Measurements from ENCODE around the gene SMIM24.

SMIM24 gene

GRCh38 chr19:3494559-3494958 is 14.2 kb upstream of the SMIM24 start:
- Histone ChIP-seq H3K27ac (ENCODE audit: low read depth, low read length) (no peak overlapping the region), H3K79me2 (ENCODE audit: control insufficient read depth, low read length) (peaks cover 28% of the 10 kb centered on the region), H3K4me2 (ENCODE audit: low read length) (no peak overlapping the region), H3F3A (ENCODE audit: control insufficient read depth, insufficient read depth) (no peaks in the 10 kb centered on the region), H3K36me3 (ENCODE audit: control insufficient read depth, low read length) (peaks cover 31% of the 10 kb centered on the region), H3K9me3 (ENCODE audit: control insufficient read depth, insufficient read depth, low read length) (no peaks in the 10 kb centered on the region), H3K4me1 (ENCODE audit: control insufficient read depth, low read length) (peaks cover 7% of the 10 kb centered on the region), H4K20me1 (ENCODE audit: control insufficient read depth, insufficient read depth, low read depth, low read length) (no peaks in the 10 kb centered on the region), H3K4me3 (ENCODE audit: low read length) (no peak overlapping the region), H3K27me3 (ENCODE audit: control insufficient read depth, low read length) (no peaks in the 10 kb centered on the region), H3K9me2 (replicated peaks; ENCODE audit: control insufficient read depth, low read length) (no peaks in the 10 kb centered on the region)
- no peak for TF ChIP-seq CTCF (IDR thresholded peaks at IDR 0.05; ENCODE audit: low read depth, low read length, poor library complexity, severe bottlenecking)
- no peak for TF ChIP-seq EZH2phosphoT487 (IDR thresholded peaks at IDR 0.05; ENCODE audit: borderline replicate concordance, low read length)

- no peaks in the 10 kb centered on the region for H3F3A ChIP-seq (ENCODE audit: control insufficient read depth, insufficient read depth)
- no peaks in the 10 kb centered on the region for H3K9me3 ChIP-seq (ENCODE audit: control insufficient read depth, insufficient read depth, low read length)
- H3K4me2 ChIP-seq (ENCODE audit: low read length), result no peak overlapping the region
- peaks cover 23% of the 10 kb centered on the region for H3K79me2 ChIP-seq (ENCODE audit: control insufficient read depth, low read length)
- peaks cover 31% of the 10 kb centered on the region for H3K36me3 ChIP-seq (ENCODE audit: control insufficient read depth, low read length)
- no peak overlapping the region for H3K4me3 ChIP-seq (ENCODE audit: low read length)
- no peaks in the 10 kb centered on the region for H3K27me3 ChIP-seq (ENCODE audit: control insufficient read depth, low read length)
- H3K9me2 ChIP-seq (replicated peaks; ENCODE audit: control insufficient read depth, low read length), result no peaks in the 10 kb centered on the region
- peaks cover 2% of the 10 kb centered on the region for H3K4me1 ChIP-seq (ENCODE audit: control insufficient read depth, low read length)
- H4K20me1 ChIP-seq (ENCODE audit: control insufficient read depth, insufficient read depth, low read depth, low read length), result no peaks in the 10 kb centered on the region
- TF ChIP-seq CTCF (IDR thresholded peaks at IDR 0.05; ENCODE audit: low read depth, low read length, poor library complexity, severe bottlenecking) (no peak), EZH2phosphoT487 (IDR thresholded peaks at IDR 0.05; ENCODE audit: borderline replicate concordance, low read length) (no peak)
- no peak overlapping the region for H3K27ac ChIP-seq (ENCODE audit: low read depth, low read length)
Observed at GRCh38 chr19:3494051-3494450, 13.7 kb upstream of the SMIM24 start.

GRCh38 chr19:3493651-3494050 is 13.3 kb upstream of the SMIM24 start:
- Histone ChIP-seq H3K4me1 (ENCODE audit: control insufficient read depth, low read length) (no peaks in the 10 kb centered on the region), H3K36me3 (ENCODE audit: control insufficient read depth, low read length) (peaks cover 31% of the 10 kb centered on the region), H3F3A (ENCODE audit: control insufficient read depth, insufficient read depth) (no peaks in the 10 kb centered on the region), H3K27me3 (ENCODE audit: control insufficient read depth, low read length) (no peaks in the 10 kb centered on the region), H3K9me2 (replicated peaks; ENCODE audit: control insufficient read depth, low read length) (no peaks in the 10 kb centered on the region), H3K9me3 (ENCODE audit: control insufficient read depth, insufficient read depth, low read length) (no peaks in the 10 kb centered on the region), H4K20me1 (ENCODE audit: control insufficient read depth, insufficient read depth, low read depth, low read length) (no peaks in the 10 kb centered on the region), H3K4me3 (ENCODE audit: low read length) (no peak overlapping the region), H3K27ac (ENCODE audit: low read depth, low read length) (no peak overlapping the region), H3K4me2 (ENCODE audit: low read length) (no peak overlapping the region), H3K79me2 (ENCODE audit: control insufficient read depth, low read length) (peaks cover 19% of the 10 kb centered on the region)
- TF ChIP-seq EZH2phosphoT487 (IDR thresholded peaks at IDR 0.05; ENCODE audit: borderline replicate concordance, low read length) (no peak), CTCF (IDR thresholded peaks at IDR 0.05; ENCODE audit: low read depth, low read length, poor library complexity, severe bottlenecking) (no peak)

- Histone ChIP-seq H3K36me3 (ENCODE audit: control insufficient read depth, low read length) (peaks cover 31% of the 10 kb centered on the region), H3K79me2 (ENCODE audit: control insufficient read depth, low read length) (peaks cover 11% of the 10 kb centered on the region), H3K27ac (ENCODE audit: low read depth, low read length) (no peak overlapping the region), H3K4me3 (ENCODE audit: low read length) (no peak overlapping the region), H3K4me2 (ENCODE audit: low read length) (no peak overlapping the region), H3K9me3 (ENCODE audit: control insufficient read depth, insufficient read depth, low read length) (no peaks in the 10 kb centered on the region), H3K9me2 (replicated peaks; ENCODE audit: control insufficient read depth, low read length) (no peaks in the 10 kb centered on the region), H3K4me1 (ENCODE audit: control insufficient read depth, low read length) (no peaks in the 10 kb centered on the region), H3K27me3 (ENCODE audit: control insufficient read depth, low read length) (no peaks in the 10 kb centered on the region), H3F3A (ENCODE audit: control insufficient read depth, insufficient read depth) (no peaks in the 10 kb centered on the region), H4K20me1 (ENCODE audit: control insufficient read depth, insufficient read depth, low read depth, low read length) (no peaks in the 10 kb centered on the region)
- no peak for TF ChIP-seq EZH2phosphoT487 (IDR thresholded peaks at IDR 0.05; ENCODE audit: borderline replicate concordance, low read length)
Observed at GRCh38 chr19:3492919-3493318, 12.6 kb upstream of the SMIM24 start.

Data from DOHH2 (cell line).